BJ (cell line): ENCODE measurements around the gene SUMO2. TPM values are rescaled to one million over a fixed set of nuclear protein-coding genes. Genes with fewer than 3 reads are reported as not detected.
"Not testable (repeated sequence)": the region's sequence is repeated elsewhere in the genome, so short reads cannot be mapped to it uniquely, and the experiment has no call there.

Source experiments
- CTCF ChIA-PET: fragments of 350-600 bp; formaldehyde crosslinking; extraction: SDS; loops from one replicate; lab custom pipeline; 2021; ENCODE audit warnings: antibody characterized with exemption, inconsistent platforms; lab: Yijun Ruan, JAX
- POLR2A ChIA-PET: fragments of 300-600 bp; sonication (Branson Sonifier 250); formaldehyde crosslinking; extraction: SDS; loops from one replicate; lab custom pipeline; 2021; ENCODE audit warnings: antibody characterized with exemption; lab: Charles Lee
- DNase-seq: peaks from one replicate; pipeline ENCODE4 v3.0.0-alpha.2; 2011; ENCODE audit warnings: low read depth
- H3K27me3 ChIP-seq: 2 replicates; pipeline ENCODE4 v1.6.0; 2011; ENCODE audit warnings: low read length; ENCODE audit not compliant: control insufficient read depth, insufficient read depth
- H3K36me3 ChIP-seq: 2 replicates; pipeline ENCODE4 v1.5.1; 2011; ENCODE audit warnings: low read length; ENCODE audit not compliant: control insufficient read depth, insufficient read depth
- H3K4me3 ChIP-seq: 2 replicates; pipeline ENCODE4 v1.5.1; 2011; ENCODE audit warnings: low read depth, mild to moderate bottlenecking, control low read depth, low read length
- polyA plus RNA-seq: library from polyadenylated mRNA; depleted of rRNA; stranded (reverse); fragments of >200 nt; gene quantifications from 2 replicates; pipeline ENCODE4 v1.2.3, GENCODE V29; 2011
- TF ChIP-seq, protein P1 (sequence below): IDR thresholded peaks from 2 replicates; pipeline ENCODE4 v1.5.1; 2011; ENCODE audit warnings: low read depth, mild to moderate bottlenecking, control low read depth, inconsistent platforms, low read length, moderate library complexity; ENCODE audit not compliant: insufficient read depth

Gene SUMO2
- polyA plus RNA-seq, 1 experiment, result 131 TPM

DNA sequence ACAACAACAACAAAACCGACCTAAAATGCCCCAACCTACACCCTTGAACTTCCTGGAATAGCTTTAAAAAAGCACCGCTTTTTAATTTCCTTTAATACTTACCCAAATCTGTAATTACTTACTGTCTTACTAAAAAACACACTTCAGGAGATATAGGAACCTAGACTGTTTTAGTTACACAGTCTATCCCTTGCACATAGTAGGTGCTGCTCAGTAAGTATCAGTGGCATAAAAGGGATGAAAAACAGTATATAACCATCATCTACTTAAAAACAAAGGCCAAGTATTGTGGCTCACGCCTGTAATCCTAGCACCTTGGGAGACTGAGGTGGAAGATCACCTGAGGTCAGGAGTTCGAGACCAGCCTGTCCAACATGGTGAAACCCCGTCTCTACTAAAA is 6.1 kb downstream of the SUMO2 start:
- no peak for DNase-seq
- Histone ChIP-seq H3K36me3 (peaks cover 19% of the 10 kb centered on the region), H3K4me3 (no peak overlapping the region), H3K27me3 (no peaks in the 10 kb centered on the region)
- TF ChIP-seq, protein P1, sequence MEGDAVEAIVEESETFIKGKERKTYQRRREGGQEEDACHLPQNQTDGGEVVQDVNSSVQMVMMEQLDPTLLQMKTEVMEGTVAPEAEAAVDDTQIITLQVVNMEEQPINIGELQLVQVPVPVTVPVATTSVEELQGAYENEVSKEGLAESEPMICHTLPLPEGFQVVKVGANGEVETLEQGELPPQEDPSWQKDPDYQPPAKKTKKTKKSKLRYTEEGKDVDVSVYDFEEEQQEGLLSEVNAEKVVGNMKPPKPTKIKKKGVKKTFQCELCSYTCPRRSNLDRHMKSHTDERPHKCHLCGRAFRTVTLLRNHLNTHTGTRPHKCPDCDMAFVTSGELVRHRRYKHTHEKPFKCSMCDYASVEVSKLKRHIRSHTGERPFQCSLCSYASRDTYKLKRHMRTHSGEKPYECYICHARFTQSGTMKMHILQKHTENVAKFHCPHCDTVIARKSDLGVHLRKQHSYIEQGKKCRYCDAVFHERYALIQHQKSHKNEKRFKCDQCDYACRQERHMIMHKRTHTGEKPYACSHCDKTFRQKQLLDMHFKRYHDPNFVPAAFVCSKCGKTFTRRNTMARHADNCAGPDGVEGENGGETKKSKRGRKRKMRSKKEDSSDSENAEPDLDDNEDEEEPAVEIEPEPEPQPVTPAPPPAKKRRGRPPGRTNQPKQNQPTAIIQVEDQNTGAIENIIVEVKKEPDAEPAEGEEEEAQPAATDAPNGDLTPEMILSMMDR, result no peak
- ChIA-PET CTCF (interaction anchor here (1.0 to 1.3 kb wide), 3 partner anchors 21 to 117 kb away, joined by 3 to 5 read pairs (median 3); no protein-coding TSS in a partner anchor), POLR2A (no interaction called here)

DNA sequence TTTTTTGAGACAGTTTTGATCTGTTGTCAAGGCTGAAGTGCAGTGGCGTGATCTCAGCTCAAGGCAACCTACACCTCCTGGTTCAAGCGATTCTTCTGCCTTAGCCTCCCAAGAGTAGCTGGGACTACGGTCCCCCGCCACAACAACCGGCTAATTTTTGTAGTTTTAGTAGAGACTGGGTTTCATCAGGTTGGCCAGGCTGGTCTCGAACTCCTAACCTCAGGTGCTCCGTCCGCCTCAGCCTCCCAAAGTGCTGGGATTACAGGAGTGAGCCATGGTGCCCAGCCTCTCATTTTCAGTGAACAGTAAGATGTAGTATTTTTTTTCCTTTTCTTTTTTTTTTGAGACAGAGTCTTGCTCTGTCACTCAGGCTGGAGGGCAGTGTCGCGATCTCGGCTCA is 7.8 kb downstream of the SUMO2 start:
- CTCF ChIA-PET, result interaction anchor here (0.7 to 1.7 kb wide), 4 partner anchors 12 to 69 kb away, joined by 3 to 6 read pairs (median 4); no protein-coding TSS in a partner anchor
- POLR2A ChIA-PET, result no interaction called here
- DNase-seq, result no peak
- TF ChIP-seq, protein P1, result no peak
- Histone ChIP-seq H3K27me3 (no peaks in the 10 kb centered on the region), H3K4me3 (no peak overlapping the region), H3K36me3 (peaks cover 19% of the 10 kb centered on the region)

DNA sequence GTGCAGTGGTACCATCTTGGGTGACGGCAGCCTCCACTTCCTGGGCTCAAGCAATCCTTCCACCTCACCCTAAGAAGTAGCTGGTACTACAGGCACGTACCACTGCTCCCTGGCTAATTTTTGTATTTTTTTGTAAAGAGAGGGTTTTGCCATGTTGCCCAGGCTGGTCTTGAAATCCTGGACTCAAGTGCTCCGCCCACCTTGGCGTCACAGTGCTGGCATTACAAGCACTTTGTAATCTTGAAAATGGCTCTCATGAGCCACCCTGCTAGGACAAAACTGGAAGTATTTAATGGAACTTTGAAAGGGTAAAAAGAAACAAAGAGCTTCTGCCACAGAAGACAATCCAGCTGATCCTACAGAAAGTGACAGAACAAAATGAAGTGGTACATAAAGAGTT is 9.2 kb downstream of the SUMO2 start:
- no peak overlapping the region for H3K4me3 ChIP-seq
- ChIA-PET CTCF (interaction anchor here (0.8 to 1.7 kb wide), 7 partner anchors 9 to 114 kb away, joined by 3 to 6 read pairs (median 4); partner anchors contain the start of genes JPT1 and SUMO2), POLR2A (no interaction called here)
- DNase-seq, result no peak
- H3K36me3 ChIP-seq, result peaks cover 17% of the 10 kb centered on the region
- H3K27me3 ChIP-seq, result no peaks in the 10 kb centered on the region
- TF ChIP-seq, protein P1, result no peak

DNA sequence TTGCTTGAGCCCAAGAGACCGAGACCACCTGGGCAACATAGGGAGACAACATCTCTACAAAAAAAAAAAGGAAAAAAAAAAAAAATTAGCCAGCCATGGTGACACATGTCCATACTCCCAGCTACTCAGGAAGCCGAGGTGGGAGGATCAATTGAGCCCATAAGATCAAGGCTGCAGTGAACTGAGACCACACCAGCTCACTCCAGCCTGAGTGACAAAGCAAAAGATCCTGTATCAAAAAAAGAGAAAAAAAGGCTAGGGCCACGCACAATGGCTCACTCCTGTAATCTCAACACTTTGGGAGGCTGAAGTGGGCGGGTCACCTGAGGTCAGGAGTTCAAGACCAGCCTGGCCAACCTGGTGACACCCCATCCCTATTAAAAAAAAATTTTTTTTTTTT is 13.8 kb downstream of the SUMO2 start:
- no peaks in the 10 kb centered on the region for H3K27me3 ChIP-seq
- CTCF ChIA-PET, result interaction anchor here (0.8 to 4.7 kb wide), 3 partner anchors 9 to 211 kb away, joined by 3 to 37 read pairs (median 3); no protein-coding TSS in a partner anchor
- H3K36me3 ChIP-seq, result peaks cover 13% of the 10 kb centered on the region
- POLR2A ChIA-PET, result no interaction called here
- TF ChIP-seq, protein P1, result no peak
- H3K4me3 ChIP-seq, result no peak overlapping the region
- no peak for DNase-seq

- CTCF ChIA-PET, result interaction anchor here (1.2 kb wide), 1 partner anchor 37 kb away, joined by 4 read pairs; no protein-coding TSS in a partner anchor
- DNase-seq, POLR2A ChIA-PET, H3K36me3 ChIP-seq, H3K4me3 ChIP-seq, H3K27me3 ChIP-seq: not testable (repeated sequence)
Observed at GRCh38 chr17:75164606-75165005, 18.2 kb downstream of the SUMO2 start.
